NCI-H524 (cell line): ENCODE results near the gene CARHSP1.
"Not testable (repeated sequence)": the region's sequence is repeated elsewhere in the genome, so short reads cannot be mapped to it uniquely, and the experiment has no call there.

Experiments used
- DNase-seq, 2 experiments: peaks; one replicate each; lab custom pipeline; 2025; lab: John Stamatoyannopoulos, UW

Gene CARHSP1

DNA sequence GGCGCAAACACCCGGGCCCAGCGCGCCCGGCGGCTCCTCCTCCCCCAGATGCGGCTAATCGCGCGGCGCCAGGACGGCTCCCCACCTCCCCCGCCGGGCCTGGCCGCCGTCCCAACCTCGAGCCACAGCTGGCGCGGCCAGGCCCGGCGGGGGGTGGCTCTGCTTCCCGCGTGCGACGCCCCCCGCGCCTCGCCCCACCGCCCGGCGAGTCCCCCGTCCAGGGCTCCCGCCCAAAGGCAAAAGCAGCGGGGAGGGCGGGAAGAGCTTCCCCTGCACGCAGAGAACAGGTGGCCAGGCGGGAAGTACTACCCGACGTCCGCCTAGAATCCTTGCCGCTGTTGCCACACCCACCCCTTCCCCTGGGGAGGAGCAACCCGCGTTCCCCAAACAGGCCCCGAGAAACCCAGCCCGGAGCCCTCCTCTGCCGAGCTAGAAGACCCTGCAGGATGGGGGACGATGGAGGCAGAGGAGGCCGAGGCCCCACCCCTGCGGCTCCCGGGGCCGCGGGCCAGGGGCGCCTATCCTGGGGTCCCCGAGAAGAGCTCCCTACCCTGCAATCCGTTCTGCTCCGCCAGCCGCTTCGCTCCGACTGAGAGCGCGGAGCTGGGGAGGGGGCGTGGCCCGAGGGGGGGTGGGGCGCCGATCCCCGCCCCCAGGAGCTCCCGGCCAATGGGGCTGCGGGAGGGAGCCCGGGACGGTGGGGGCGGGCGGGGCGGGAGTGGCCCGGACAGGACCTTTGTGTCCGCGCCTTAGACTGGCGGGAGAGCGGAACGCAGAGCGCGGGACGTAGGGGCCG, at the start of gene CARHSP1:
Gene CARHSP1 (minus strand): TSS at position 591 of the 796 bp plus-strand sequence. CDS start 9,678 bp downstream, outside the sequence.
- peak; percentile 94 for DNase-seq

DNA sequence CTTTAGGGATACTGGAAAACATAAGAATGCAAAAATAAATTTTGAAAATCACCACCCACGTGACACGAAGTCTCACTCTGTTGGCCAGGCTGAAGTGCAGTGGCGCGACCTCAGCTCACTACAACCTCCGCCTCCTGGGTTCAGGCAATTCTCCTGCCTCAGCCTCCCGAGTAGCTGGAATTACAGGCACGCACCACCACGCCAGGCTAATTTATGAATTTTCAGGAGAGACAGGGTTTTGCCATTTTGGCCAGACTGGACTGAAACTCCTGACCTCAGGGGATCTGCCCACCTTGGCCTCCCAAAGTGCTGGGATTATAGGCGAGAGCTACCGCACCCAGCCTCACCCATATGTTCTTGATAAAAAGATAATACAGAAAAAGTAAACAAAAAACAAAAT, 48.5 kb upstream of the CARHSP1 start:
- DNase-seq, result not testable (repeated sequence)

DNA sequence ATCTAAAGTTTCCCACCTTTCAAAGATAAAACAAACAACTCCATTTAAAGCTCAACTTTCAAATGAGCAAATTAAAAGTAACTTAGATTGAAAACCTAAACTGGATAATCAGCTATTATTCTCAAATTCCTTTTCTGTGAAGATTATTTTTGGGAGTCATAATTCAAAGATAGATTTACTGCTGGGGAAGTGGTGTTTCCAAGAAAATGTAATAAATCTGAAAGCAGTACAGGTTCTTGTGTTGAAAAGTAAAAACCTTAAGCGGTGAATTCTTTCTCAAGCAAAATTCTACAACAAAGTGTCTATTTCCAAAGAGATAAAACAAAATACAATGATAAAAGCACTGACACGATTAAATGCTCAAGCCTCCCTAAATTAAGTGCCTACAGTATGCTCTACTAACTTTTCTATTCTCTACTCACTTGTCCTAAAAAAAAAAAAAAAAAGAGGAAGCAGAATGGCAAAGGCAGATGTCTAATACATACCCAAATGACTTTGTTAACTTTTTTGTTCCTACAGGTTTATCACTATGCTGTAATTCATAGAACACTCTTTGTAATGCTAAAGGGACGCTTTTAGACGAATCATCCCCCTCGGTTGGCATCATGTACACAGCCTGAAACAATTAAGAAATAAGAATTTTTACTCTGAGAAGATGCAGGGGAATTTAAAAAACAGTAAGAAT, 47.9 kb upstream of the CARHSP1 start:
- DNase-seq, result no peak

DNA sequence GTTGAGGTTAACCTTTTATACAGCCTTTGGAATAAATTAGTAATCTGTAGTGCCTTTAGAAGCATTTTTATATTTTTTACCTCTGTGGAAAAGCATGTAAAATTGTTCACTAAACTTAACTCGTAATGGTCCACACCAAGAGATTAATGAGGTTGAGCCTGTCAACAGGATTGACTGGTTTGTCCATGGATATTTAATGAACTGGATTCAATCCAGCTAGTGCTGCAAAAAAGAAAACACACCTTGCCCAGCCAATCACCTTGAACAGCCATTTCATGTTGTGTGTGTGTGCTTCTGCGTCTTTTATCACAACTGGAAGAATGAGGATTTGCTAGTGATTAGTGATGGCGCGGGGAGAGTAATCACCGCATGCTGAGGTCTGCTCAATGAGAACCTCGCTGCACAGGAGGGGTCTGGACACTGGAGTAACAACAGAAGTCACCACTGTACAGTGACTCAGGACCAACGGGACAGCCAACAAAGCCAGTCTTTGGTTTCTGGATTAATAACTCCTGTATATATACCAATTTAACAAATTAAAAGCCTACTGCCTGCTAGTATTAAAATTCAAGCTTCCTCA, 47.0 kb upstream of the CARHSP1 start:
- no peak for DNase-seq

DNA sequence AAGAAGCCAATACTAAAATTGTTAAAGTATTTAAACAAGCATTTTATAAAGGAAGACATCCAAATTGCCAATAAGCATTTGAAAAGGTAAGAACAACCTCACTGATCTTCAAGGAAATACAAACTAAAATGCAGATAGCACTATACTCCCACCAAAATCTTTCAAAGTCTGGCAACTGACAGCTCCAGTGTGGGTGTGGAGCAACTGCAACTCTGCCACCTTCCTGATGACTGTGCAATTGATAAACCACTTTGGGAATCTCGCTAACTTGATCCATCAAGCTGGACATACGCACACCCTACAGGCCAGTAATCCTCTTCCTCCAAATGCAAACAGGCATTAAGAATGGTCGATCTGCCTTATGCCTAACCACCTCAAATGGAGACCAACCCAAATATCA, 45.3 kb upstream of the CARHSP1 start:
- DNase-seq, result no peak

DNA sequence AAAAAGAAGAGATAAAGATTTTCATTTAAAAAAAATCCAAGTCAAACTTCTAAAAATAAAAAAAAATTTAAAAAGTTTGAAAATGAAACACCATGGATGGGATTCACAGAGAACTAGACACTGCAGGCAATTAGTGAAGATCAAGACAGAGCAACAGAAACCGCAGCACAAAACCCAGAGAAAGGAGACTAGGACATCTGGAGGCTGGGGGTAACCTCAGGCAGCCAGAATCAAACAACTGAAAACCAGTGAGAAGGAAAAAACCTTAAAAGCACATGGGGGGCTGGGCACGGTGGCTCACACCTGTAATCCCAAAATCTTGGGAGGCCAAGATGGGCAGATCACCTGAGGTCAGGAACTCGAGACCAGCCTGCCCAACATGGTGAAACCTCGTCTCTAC, 44.0 kb upstream of the CARHSP1 start:
- no peak for DNase-seq

DNA sequence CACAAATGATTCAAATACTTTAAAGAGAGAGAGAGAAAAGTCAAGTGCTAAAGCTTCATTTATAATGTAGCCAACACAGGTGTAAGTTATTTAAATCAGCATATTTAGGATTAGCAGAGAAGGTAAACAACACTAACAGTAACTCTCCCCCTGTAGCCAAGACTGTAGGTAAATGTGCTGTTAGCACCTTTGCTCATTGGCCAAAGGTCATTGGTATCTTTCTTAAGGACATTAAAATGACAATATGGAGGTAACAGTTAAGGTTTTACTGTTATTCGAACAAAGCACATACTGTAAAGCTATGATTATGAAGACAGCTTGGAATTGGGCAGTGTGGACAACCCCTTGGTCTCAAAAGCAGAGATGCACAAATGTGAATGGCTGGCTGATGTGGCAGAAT, 42.0 kb upstream of the CARHSP1 start:
- DNase-seq, result no peak

DNA sequence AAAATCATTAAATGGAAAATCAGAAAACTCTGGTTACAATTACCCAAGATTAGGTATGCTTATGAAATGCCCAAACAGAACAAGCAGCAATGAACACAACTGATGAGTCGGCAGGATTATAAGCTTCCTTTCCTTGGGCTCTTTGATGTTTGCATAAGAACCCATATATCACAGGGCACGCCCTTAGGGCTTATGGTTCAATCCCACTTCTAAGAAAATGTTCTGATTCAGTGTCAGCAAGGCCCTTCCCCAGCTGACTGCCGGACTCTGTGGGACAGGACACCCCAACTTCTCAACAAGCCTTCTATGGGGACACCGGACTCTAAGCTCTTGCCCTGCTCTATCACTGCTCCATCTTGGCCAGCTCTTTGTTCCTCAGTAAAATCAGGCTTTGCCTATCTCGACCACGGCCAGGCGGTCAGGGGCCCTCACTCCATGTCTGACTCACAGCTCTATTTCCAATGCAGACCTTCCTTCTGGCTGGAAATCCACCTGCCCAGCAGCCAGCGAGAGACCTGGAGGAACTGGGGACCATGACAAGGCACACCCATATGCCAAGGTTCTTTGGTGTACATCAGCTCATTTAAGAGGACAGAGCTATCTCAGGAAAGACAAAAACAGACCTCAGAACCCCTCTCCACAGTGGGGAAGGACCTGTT, 40.1 kb upstream of the CARHSP1 start:
- no peak for DNase-seq

DNA sequence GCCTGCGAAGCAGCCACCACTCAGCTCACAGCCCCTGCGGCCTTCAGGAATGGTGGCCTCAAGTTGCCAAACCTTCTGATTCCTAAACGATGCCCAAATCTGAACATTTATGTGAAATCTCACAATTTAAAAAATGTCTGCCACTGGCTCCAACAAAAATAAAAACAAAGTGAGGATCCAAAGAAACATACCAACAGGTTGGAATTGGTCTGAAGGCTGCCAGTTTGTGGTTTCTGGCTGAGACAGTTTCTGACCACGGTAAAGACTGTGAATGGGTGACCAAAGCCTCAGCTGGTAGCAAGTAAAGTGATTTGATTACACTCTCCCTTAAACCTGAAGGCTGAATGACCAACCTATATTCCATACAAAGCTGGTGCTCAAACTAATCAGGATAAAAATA, 38.3 kb upstream of the CARHSP1 start:
- no peak for DNase-seq

DNA sequence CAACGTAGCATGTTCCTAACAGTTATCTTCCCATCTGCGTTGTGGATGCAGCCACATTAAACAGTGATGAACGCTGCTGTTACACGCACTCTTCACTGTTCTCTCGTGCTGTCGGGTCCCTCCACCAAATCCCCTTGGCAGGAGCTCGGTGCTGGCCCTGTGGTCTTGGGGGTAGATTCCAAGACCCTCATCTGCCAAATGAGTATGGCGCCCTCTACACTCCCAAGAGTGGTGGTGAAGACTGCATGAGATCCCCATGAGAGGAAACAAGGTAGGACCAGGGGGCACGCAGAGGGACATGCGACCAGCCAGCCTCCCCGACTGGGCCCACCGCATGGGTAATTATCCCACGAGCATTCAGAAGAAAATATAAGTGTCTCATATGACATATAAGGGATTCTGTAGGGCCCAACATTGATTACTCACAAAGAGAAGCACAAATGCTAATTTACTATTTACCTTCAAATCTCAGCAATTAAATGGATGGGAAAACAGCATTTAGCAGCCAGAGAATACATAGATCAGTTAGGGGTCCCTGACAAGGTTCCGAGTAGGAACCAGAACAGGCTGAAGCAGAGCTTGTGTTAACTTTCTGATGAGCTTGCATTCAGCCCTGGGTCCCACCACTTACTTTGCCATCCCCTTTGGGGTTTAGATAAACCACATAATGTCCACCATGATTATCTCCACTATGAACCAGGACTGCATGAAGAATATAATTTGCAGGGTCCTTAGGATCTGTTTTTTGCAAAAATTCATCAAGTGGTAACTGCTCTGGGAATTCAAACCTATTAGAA, 37.2 kb upstream of the CARHSP1 start:
- DNase-seq, result peak; percentile 3 to 28

DNA sequence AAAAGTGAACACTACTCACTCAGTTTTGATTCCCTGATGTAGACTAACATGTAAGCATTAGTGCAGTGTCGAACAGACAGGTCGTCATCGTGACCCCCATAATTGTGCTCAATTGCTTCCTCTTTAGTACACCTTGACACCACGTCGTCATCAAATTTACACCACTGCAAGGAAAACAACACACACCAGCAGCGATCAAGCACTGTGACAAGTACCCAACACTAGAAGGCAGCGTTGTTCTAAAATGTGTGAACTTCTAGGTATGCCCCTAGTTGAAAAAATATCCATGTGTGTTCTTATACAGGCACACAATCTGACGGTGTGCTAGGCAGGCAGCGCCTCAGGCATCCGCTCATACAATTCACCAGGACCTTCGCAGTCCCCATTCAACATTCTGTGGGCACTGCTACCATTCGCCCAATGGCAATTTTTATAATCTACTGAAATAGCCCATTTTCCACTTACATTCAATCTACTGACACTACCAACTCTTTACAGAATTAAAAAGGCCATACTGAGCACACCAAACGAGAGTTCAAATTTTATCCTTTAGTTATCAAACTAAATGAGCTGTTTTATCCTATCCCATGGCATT, 36.5 kb upstream of the CARHSP1 start:
- DNase-seq, result peak; percentile 16 to 63

DNA sequence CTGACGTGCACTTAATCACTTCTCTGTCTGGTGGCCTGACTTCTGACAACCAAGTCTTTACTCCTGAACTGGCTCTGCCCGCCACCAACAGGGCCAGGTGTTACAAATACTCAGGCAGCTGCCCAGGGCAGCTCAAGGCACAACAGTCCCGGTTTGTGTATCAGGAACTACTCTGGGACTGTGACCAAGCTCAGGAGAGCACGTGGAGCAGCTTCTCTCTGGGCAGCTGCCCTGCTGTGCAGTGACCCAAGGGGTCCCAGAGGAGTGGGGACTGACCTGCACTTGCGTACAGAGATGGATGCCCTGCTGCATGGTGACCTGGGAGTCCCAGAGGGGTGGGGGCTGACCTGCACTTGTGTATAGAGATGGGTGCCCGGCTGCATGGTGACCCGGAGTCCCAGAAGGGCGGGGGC, 35.2 kb upstream of the CARHSP1 start:
- DNase-seq, result no peak

DNA sequence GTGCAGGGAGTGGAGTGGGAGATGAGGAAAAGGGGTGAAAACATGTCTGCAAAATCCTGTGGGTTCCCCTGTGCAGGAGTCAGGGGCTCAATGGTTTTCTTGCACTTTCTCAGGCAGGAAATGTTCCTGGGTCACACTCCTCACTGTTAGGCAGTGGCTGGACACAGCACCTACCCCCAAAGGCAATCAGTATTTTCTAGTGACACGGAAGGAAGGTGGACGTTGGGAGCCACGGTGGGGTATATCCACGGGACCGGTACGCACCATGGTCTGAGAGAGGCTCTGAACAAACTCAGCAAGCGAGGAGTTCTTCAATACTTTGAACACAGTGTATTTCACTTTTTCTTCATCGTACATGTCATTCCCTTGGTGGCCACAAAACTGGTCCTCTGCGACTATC, 34.2 kb upstream of the CARHSP1 start:
- no peak for DNase-seq

DNA sequence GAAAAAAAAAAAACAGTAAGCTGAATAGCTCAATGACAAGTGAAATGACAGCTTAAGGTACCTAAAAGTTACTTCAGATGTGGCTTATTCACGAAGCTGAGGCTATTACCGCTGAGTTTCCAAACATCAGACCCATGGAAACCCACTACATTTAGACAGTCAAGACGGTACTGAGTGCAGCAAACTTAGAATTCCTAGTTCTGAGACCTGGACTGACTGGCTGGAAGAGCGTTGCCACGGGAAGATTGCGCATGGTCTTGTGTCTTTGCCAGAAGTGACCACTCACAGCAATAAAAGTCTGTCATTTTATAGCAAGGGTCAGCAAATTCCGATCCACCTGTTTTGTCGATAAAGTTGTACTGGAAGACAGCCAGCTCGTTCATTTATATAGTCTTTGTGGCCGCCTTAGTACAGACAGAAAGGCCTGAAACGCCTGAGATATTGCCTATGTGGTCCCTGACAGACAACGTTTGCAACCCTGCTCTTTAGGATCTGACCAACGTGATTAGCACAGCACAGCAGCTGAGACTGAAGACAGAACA, 32.6 kb upstream of the CARHSP1 start:
- no peak for DNase-seq

DNA sequence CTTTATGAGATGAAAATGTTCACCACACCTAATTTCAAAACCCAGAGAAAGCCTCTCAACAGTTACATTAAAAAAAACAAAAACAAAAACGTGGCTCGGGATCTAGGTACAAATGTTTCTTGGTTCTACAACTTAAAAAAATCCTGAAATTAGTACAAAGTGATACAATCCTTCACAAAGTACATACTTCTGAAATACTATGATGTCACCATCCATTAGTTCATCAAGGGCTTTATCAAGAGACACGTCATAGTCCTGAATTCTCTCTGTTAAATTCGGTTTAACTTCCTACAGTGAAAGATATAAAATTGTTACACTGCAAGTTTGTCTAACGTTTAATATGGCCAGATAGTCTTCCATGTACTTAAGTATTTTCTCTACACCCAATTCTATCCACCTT, 31.5 kb upstream of the CARHSP1 start:
- DNase-seq, result no peak

DNA sequence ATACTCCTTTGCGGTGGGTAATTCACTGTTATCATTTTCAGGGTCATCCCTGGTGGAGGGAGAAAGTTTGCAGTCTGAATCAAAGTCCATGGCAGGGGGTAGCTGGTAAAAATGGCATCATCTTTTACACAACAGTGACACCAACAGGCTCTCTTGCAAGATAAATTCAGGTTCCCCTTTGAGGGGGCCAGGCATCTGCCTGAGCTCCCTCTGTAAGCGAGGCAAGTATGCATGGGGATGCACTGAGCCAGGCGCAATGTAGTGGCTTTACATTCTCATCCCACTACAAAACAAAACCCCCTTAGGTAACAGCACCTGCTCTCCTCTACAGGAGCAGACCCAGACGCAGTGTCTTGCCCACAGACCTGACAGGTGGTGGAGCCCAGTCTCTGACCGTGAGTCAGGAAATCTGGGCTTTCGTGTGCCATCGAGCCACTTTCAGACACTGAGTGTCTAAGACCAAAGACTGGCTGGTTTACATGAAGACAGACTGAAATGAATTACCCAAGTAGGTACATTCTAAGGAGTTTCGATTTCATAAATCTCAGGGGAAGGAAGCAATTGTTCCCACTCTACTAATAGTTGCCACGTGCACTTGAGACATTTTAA, 31.0 kb upstream of the CARHSP1 start:
- peak in 1 of 2 experiments; percentile 16 for DNase-seq

DNA sequence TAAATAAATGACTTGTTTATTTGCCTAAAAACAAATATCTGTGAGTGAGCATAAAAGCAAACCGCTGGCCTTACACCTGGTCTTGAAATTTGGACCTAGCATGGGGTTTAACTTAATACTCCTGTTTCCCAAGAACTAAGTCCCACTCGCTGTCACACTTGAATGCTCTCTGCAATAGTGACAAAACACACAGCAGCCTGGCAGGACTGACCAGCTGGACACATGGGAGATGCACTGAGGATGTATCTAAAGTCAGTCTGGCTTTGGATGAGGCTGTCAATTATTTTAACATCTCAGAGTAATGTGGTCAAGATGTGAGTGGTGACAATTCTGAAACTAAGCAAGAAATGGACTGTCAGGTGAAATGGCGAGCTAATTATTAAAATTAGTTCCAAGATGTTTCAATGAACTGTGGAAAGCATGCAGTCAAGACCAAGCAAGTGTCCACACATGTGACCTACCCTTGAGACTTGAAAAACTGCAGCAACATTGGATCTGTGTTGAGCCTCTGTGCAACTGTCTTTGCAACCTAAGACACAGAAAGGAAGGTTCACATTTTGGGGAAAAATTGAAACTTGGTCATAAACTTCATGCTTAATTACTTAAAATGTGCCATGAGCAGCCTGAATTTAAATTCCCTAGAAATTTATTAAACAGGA, 30.0 kb upstream of the CARHSP1 start:
- DNase-seq, result no peak

DNA sequence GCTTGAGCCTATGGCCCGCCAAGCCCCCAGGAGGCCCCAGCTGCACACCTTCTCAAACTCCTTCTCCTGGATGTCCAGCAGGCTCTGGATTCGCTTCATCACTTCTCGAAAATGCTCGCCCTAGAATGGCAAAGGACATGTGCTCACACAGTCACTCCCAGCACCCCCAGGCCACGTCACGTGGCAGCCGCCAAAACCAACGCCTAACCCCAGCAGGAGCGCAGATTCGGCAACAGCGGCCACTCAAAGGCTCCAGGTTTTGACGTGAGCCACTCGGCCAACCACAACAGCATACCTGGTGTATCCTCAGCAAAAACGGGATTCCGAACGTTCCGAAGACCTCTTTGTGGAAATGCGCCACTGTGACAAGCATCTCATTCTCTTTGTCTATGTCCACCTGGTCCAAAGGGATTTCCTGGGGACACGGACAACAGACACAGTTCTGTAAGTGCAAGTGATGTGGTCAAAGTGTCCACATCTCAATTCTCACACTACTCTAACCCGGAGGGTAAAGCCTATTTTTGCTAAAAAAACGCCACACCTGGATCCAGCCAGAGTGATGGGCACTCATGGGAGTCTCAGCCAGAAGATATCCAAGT, 26.0 kb upstream of the CARHSP1 start:
- DNase-seq, result no peak

DNA sequence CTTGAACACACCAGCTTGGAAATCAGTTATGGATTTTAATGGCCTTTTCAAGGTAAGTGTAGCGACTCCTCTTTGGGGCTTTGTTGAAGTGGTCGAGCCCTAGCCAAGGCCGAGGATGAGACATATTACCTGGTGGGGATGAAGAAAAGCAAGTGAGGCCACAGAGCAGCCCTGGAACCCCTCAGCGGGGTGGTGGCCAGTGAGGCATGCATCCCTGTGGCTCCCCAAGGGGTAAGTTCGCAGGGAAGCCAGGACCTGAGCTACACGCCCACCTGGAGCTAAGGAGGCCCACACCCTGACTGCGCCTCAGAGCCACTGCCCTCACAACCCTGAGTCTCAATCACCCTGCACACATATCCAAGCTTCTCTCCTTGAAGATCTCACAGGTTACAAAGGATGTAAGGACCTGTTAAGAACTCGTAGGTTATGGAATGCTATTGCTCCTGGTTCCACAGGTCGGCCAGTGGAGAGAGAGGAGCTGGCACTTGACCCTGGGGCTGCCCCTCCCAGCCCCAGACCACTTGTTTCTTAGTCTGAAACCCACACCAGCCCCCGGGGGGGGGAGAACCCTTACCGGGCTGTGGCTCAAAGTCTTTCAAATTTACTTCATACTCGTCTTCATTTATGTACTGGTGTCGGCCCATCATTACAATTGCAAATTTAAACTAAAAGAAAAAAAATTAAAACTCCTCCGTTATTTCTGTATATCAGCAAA, 25.3 kb upstream of the CARHSP1 start:
- DNase-seq, result no peak
